Left renal cortex interstitium (tissue), 4 donors: Measurements from ENCODE around the gene REEP5. TPM values are rescaled to one million over a fixed set of nuclear protein-coding genes. Genes with fewer than 3 reads are reported as not detected.
"Not testable (repeated sequence)": the region's sequence is repeated elsewhere in the genome, so short reads cannot be mapped to it uniquely, and the experiment has no call there.

ENCODE experiments used
- DNase-seq, 4 donors: peaks; one replicate each; pipeline ENCODE4 v3.0.0-alpha.2; 2013; ENCODE audit warnings: low read depth in 4 of 4, low spot score in 2 of 4, missing footprints in 1 of 4
- polyA plus RNA-seq, 4 donors: library from polyadenylated mRNA; unstranded; fragments of 120-200 nt; gene quantifications; one replicate each; pipeline ENCODE4 v1.2.1, GENCODE V29; 2013; ENCODE audit not compliant: insufficient read length in 4 of 4

REEP5 gene
- polyA plus RNA-seq, 4 donors = 91.9 to 119 (median 108) TPM

- no peak for DNase-seq
Measured at GRCh38 chr5:112892776-112893175, 29.3 kb downstream of the REEP5 start.

DNA sequence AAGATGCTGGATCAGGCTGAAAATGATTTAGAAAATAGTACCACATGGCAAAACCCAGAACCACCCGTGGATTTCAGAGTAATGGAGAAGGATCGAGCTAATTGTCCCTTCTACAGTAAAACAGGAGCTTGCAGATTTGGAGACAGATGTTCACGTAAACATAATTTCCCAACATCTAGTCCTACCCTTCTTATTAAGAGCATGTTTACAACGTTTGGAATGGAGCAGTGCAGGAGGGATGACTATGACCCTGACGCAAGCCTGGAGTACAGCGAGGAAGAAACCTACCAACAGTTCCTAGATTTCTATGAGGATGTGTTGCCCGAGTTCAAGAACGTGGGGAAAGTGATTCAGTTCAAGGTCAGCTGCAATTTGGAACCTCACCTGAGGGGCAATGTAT lies 30.0 kb downstream of the REEP5 start:
- DNase-seq = not testable (repeated sequence)

DNA sequence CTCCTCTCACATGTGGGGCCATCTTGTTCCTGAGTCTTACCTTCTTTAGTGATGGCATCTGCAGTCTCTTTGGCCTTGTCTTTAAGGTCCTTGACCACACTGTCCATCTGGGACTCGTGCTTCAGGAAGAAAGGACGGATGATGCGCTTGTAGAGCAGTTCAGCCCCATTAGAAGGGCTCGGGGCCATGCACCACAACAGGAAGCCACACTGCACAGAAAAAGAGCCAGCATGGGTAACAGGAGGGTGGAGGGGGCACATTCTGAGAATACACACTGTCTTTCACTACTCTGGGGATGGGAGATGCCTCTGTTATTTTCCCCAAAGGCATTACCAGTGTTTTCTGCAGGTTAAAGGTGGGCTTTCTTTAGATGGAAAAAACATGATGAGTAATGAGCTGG lies 35.1 kb downstream of the REEP5 start:
- DNase-seq = no peak

DNA sequence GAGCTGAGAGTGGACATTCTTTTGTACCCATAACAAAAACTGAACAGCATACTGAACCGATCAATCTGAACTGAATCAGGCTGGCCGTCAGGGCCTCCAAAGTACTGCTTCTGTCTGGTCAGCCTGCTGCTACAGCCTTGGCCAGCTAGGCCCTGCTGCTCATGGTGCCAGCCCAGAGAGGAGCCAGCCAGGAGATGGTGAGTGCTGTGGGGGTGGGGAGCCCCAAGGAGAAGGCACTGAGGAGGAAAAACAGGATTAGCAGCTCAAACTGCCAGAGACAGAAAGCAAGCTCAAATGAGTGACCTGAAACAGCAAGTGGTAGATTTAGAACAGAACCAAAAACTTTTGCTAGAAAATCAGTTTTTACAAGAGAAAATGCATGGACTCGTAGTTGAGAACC lies 37.0 kb downstream of the REEP5 start:
- DNase-seq = no peak

DNA sequence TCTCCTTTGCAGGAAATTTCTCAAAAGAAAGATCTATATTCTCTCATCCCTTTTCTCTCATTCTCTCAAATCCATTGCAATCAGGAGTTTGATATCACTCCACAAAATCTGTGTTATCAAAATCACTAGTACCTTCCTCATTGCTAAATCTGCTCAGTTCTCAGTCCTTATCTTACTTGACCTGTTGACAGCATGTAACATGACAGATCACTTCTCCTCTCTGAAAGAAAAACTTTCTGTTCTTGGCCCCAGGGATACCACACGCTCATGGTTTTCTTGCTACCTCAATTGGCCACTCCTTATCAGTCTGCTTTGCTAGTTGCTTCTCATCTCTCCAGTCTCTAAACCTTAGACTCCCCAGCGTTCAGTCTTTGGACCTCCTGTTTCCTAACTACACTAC lies 38.8 kb downstream of the REEP5 start:
- no peak for DNase-seq

GRCh38 chr5:112880219-112880964 lies 41.6 kb downstream of the REEP5 start:
- DNase-seq = no peak

DNA sequence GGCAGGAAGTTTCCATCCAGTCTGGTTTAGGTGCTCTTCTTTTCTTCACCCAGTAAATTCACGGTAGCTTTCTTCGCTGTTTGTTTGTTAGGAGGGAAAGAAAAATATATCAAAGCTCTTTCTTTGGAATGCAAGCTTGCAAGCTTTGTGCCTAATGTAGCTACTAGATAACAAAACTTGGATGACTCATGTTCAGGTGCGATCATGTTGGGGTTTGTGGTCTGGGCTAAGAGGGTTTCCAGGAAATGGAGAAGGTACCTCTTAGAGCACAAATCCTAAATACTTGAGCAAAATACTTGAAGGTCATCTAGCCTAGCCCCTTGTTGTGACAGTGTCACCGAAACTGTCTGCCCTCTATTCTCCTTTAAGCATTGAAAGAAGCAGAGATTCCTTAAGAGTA lies 43.3 kb downstream of the REEP5 start:
- DNase-seq = no peak

GRCh38 chr5:112878101-112878500 lies 43.9 kb downstream of the REEP5 start:
- DNase-seq = no peak

DNA sequence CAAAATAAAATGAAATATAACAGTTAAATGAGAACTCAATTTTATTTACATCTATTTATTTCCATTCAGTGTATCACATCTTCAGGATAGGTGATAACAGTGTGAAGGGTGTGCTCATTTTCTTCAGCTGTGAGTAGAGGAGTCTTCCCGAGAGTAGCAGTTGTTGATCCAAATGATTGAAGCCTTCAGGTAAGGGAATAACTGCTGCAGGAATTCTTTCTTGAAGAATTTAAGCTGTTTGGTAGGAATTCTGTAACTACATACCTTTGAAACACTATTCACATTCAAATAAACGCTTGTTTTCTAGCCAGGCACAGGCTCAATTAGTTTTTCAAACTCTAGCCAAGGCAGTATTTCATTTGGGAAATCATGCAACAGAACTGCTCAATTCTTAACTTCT lies 45.7 kb downstream of the REEP5 start:
- no peak for DNase-seq

DNA sequence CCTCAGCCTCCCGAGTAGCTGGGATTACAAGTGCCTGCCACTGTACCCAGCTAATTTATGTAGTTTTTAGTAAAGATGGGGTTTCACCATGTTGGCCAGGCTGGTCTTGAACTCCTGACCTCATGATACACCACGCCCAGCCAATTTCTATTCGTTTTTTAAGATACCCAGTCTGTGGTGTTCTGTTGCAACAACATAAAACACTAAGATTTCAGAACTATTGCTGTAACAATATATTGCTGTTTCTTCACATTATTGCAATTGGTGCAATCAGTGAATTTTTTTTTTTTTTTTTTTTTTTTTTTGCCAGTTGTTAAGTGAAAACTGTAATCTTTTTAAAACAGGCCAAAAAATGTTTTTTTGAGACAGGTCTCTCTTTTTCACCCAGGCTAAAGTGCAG lies 51.1 kb downstream of the REEP5 start:
- no peak for DNase-seq

DNA sequence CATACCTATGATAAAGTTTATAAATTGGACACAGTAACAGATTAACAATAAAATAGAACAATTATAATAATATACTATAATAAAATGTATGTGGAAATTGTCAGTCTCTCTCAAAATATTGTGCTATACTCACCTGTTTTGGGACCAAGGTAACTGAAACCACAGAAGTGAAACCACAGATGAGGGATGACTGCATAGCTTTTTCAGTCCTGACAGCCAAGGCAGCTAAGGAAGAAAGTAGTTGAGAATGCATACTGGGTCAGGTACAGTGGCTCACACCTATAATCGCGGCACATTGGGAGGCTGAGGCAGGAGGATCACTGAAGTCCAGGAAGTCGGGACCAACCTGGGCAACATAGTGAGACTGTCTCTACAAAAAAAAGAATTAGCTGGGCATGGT lies 52.1 kb downstream of the REEP5 start:
- DNase-seq = no peak

DNA sequence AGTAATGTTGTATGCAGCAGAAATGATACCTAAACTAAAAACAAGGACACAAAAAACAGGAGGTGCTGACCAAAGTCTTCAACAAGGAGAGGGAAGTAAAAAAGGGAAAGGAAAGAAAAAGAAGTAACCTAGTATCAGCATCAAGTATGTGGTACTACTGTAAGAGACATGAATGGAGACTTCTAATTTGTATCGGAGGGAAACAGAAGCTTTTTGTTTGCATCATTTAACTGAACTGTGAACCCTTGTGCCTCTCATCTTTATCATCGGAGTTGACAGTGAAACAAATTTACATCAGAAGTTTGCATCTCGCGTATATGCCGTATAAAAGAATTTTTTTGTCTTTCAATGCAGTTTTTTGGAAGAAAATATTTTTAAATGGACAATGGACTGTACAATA lies 54.6 kb downstream of the REEP5 start:
- DNase-seq = no peak

DNA sequence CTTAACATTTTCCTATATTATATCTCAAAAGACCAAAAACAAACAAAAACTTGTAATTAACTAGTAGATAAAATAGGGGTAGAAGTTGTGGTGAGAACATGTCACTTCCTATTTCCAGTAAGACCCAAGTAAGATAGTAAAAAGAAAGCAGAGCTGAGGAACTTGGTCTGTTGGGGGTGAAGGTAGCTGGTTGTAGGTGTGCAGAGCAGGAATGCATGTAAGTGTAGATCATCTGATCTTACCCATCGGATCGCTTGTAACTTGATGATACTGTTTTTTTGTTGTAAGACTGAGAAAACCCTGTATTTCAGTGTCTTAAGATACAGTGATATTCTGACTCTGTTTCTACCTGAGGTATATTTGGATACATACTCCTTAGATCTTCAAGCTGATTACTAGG lies 55.3 kb downstream of the REEP5 start:
- DNase-seq = no peak

DNA sequence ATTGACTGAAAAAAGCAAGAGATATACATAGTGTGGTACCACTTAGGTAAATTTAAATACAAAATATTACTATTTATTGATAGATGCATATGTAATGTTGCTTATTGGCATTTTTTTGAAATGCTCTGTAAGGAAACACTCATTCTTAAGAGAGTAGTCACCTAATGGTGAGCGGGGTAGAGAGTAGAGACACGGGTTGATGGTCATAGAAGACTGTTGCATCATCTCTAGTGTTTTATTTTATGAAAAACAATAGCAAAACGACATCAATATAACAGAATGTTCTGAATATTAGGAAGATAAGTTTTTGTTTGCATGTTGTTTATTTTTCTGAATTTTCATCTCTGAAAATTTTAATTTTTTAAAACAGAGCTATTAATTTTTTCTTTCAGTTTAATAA lies 56.9 kb downstream of the REEP5 start:
- no peak for DNase-seq

- DNase-seq = no peak
Measured at GRCh38 chr5:112863549-112863948, 58.5 kb downstream of the REEP5 start.

DNA sequence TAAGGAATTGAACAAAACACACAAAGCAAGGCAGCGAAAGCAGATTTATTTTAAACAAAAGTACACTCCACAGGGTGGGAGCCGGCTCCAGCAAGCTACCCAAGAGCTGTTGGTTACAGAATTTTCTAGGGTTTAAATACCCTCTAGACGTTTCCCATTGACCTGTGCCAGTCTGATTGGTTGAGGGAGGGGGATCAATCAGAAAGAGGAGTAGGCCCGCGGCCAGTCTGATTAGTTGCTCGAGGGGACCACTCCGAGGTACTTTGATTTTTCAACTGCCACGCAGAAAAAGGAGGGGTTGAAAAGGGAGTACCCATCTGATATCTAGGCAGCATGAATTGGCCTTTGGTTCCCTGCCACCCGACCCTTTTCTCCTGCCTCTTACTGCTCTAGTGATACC lies 59.9 kb downstream of the REEP5 start:
- DNase-seq = no peak

GRCh38 chr5:112861638-112861985 lies 60.4 kb downstream of the REEP5 start:
- no peak for DNase-seq

GRCh38 chr5:112860929-112861637 lies 60.9 kb downstream of the REEP5 start, which contains the start of gene SRP19:
Gene SRP19, plus strand, starts transcription at chr5:112861287. Its CDS starts 90 bp downstream, at chr5:112861377.
- DNase-seq = peak; percentile 89 to 97 (median 91)

DNA sequence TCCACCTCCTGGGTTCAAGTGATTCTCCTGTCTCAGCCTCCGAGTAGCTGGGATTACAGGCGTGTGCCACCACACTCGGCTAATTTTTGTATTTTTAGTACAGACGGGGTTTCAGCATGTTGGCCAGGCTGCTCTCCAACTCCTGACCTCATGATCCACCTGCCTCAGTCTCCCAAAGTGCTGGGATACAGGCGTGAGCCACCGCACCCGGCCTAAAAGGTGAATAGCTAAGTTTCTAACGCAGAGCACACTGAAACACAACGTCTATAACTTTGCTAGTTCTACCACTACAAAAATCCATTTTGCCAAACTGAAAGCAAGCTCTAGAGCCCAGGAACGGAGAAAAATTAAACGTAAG lies 61.5 kb downstream of the REEP5 start:
- DNase-seq = not testable (repeated sequence)

DNA sequence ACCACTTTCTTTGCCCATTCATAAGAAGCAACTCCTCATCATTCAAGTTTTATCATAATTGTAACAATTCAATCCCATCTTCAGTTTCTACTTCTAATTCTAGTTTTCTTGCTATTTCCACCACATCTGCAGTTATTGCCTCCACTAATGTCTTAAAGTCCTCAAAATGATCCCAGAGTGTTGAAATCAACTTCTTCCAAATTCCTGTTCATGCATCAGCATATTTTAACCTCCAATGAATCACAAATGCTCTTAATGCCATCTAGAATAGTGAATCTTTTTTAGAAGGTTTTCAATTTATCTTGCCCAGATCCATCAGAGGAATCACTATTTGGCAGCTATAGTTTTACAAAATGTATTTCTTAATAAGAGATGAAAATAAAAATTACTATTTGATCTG lies 64.2 kb downstream of the REEP5 start:
- DNase-seq = no peak

DNA sequence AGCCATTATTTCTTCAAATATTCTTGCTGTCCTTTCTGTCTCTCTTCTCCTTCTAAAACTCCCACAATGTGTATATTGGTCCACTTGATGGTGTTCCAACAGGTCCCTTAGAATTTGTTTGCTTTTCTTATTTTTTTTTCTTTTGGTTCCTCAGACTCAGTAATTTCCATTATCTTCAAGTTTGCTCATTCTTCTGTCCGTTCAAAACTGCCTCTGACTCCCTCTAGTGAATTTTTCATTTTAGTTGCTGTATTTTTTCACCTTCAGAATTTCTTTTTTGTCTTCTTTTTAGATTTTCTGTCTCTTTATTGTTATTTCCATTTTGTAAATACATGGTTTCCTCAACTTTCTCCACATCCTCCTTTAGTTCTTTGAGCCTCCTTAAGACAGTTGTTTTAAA lies 67.4 kb downstream of the REEP5 start:
- no peak for DNase-seq

GRCh38 chr5:112849912-112850311 lies 72.1 kb downstream of the REEP5 start:
- DNase-seq = no peak
